BJ (cell line): Measurements from ENCODE around the gene ECHDC3. TPM values are rescaled to one million over a fixed set of nuclear protein-coding genes. Genes with fewer than 3 reads are reported as not detected.

ENCODE experiments used
- CTCF ChIA-PET: fragments of 350-600 bp; formaldehyde crosslinking; extraction: SDS; loops from one replicate; lab custom pipeline; 2021; ENCODE audit warnings: antibody characterized with exemption, inconsistent platforms; lab: Yijun Ruan, JAX
- POLR2A ChIA-PET: fragments of 300-600 bp; sonication (Branson Sonifier 250); formaldehyde crosslinking; extraction: SDS; loops from one replicate; lab custom pipeline; 2021; ENCODE audit warnings: antibody characterized with exemption; lab: Charles Lee
- DNase-seq: peaks from one replicate; pipeline ENCODE4 v3.0.0-alpha.2; 2011; ENCODE audit warnings: low read depth
- H3K27me3 ChIP-seq: 2 replicates; pipeline ENCODE4 v1.6.0; 2011; ENCODE audit warnings: low read length; ENCODE audit not compliant: control insufficient read depth, insufficient read depth
- H3K36me3 ChIP-seq: 2 replicates; pipeline ENCODE4 v1.5.1; 2011; ENCODE audit warnings: low read length; ENCODE audit not compliant: control insufficient read depth, insufficient read depth
- H3K4me3 ChIP-seq: 2 replicates; pipeline ENCODE4 v1.5.1; 2011; ENCODE audit warnings: low read depth, mild to moderate bottlenecking, control low read depth, low read length
- polyA plus RNA-seq: library from polyadenylated mRNA; depleted of rRNA; stranded (reverse); fragments of >200 nt; gene quantifications from 2 replicates; pipeline ENCODE4 v1.2.3, GENCODE V29; 2011
- TF ChIP-seq, protein P1 (sequence below): IDR thresholded peaks from 2 replicates; pipeline ENCODE4 v1.5.1; 2011; ENCODE audit warnings: low read depth, mild to moderate bottlenecking, control low read depth, inconsistent platforms, low read length, moderate library complexity; ENCODE audit not compliant: insufficient read depth

Gene ECHDC3
- polyA plus RNA-seq, 1 experiment, result 13.4 TPM

DNA sequence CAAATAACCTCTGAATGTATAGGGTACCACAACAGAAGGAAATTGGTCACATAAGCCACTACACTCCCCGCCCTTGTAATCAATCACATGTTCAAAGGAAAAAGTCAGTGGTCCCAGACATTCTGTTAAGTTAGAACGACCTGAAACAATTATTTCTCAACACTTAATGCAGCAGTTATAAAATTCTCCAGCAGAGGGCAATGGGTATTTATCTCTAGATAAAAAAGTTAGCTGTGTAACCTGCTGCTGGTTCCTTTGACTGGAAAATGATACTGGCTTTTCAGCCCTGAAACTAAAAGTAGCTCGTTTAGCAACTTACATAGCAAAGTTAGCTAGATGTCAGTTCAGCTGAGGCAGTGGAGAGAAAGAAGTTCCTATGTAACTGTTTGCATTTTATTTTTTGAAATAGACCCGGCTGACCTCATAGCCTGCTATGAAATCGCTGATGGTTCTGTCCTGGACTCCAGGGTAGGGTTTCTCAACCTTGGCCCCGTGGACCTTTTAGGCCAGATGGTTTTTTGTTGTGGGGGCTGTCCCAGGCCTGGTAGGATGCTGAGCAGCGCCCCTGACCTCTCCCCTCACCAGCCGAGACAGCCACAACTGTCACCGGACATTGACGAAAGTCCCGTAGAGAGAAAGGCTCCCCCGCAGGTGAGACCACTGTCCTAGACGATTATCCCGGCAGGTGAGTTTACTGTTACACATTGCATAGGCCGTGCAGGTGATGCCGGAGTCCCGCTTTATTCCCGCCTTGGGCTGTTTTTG is 40.8 kb downstream of the ECHDC3 start:
- no peak for DNase-seq
- Histone ChIP-seq H3K36me3 (no peaks in the 10 kb centered on the region), H3K4me3 (no peak overlapping the region), H3K27me3 (peaks cover 2% of the 10 kb centered on the region; the same call in 1 of the 2 replicates)
- POLR2A ChIA-PET, result interaction anchor here (0.6 kb wide), 1 partner anchor 460 kb away, joined by 3 read pairs; no protein-coding TSS in a partner anchor
- TF ChIP-seq, protein P1, sequence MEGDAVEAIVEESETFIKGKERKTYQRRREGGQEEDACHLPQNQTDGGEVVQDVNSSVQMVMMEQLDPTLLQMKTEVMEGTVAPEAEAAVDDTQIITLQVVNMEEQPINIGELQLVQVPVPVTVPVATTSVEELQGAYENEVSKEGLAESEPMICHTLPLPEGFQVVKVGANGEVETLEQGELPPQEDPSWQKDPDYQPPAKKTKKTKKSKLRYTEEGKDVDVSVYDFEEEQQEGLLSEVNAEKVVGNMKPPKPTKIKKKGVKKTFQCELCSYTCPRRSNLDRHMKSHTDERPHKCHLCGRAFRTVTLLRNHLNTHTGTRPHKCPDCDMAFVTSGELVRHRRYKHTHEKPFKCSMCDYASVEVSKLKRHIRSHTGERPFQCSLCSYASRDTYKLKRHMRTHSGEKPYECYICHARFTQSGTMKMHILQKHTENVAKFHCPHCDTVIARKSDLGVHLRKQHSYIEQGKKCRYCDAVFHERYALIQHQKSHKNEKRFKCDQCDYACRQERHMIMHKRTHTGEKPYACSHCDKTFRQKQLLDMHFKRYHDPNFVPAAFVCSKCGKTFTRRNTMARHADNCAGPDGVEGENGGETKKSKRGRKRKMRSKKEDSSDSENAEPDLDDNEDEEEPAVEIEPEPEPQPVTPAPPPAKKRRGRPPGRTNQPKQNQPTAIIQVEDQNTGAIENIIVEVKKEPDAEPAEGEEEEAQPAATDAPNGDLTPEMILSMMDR, result peak; percentile 71
- CTCF ChIA-PET, result interaction anchor here (0.7 to 2.8 kb wide), 26 partner anchors 10 to 762 kb away, joined by 3 to 30 read pairs (median 4); no protein-coding TSS in a partner anchor

GRCh38 chr10:11783558-11783865 is 41.3 kb downstream of the ECHDC3 start:
- TF ChIP-seq, protein P1, result no peak
- POLR2A ChIA-PET, result no interaction called here

DNA sequence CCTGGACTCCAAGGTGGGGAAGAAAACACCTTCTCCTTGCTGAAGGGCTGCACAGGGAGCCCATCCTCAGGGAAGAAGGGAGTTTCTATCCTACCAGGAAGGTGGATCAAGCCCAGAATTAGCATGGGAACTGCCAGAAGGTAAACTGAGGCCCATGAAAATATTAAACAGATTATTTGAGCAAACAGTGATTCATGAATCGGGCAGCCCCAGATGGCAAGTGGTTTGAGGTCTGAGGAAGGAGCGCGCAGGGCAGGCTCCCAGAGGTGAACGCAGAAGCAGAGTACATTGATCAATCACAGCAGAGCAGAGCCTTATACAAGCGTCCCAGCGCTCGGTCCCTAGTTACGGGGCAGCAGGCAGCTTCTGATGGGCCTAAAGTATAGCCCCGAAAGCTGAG is 45.2 kb downstream of the ECHDC3 start:
- TF ChIP-seq, protein P1, result no peak
- ChIA-PET CTCF (interaction anchor here (0.7 to 2.0 kb wide), 2 partner anchors 199 kb away, joined by 3 to 10 read pairs; no protein-coding TSS in a partner anchor), POLR2A (no interaction called here)
- Histone ChIP-seq H3K27me3 (peaks cover 6% of the 10 kb centered on the region), H3K36me3 (no peaks in the 10 kb centered on the region), H3K4me3 (no peak overlapping the region)
- no peak for DNase-seq

More at GRCh38 chr10:11783558-11783865, 41.3 kb downstream of the ECHDC3 start:
- no peak for DNase-seq
- Histone ChIP-seq H3K4me3 (no peak overlapping the region), H3K36me3 (no peaks in the 10 kb centered on the region), H3K27me3 (peaks cover 3% of the 10 kb centered on the region; the same call in 1 of the 2 replicates)
- CTCF ChIA-PET, result interaction anchor here (0.8 to 2.8 kb wide), 14 partner anchors 10 to 269 kb away, joined by 3 to 30 read pairs (median 7); no protein-coding TSS in a partner anchor

GRCh38 chr10:11787846-11788245 is 45.7 kb downstream of the ECHDC3 start:
- ChIA-PET CTCF (interaction anchor here (0.7 kb wide), 2 partner anchors 171 to 198 kb away, joined by 3 read pairs; no protein-coding TSS in a partner anchor), POLR2A (no interaction called here)
- H3K4me3 ChIP-seq, result no peak overlapping the region
- peaks cover 6% of the 10 kb centered on the region for H3K27me3 ChIP-seq
- H3K36me3 ChIP-seq, result no peaks in the 10 kb centered on the region
- no peak for DNase-seq
- TF ChIP-seq, protein P1, result no peak

DNA sequence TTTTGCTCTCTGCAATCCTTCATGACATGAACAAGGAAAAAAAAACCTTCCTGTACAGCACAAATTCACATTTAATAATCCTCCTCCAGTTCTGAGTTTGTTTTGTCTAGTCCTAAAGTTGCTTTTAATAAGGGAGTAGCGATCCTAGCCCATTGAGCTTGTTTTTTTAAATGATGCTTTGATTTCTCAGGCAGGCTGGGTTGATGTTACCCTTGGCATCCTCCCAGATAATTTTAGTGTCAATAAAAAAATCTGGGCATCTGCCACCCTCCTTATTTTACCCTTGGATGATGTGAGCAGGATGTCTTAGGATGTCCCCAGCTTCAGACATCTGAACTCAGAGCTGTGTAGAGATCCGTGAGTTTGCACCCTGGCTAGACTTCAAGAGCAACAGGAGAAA is 47.1 kb downstream of the ECHDC3 start:
- Histone ChIP-seq H3K36me3 (no peaks in the 10 kb centered on the region), H3K4me3 (no peak overlapping the region), H3K27me3 (peaks cover 6% of the 10 kb centered on the region)
- TF ChIP-seq, protein P1, result no peak
- POLR2A ChIA-PET, result no interaction called here
- DNase-seq, result no peak
- CTCF ChIA-PET, result interaction anchor here (0.8 to 1.4 kb wide), 4 partner anchors 13 to 198 kb away, joined by 4 to 8 read pairs (median 4); no protein-coding TSS in a partner anchor
